Adrenal gland (tissue), 12 donors: Measurements from ENCODE around the gene PTGIS. TPM values are rescaled to one million over a fixed set of nuclear protein-coding genes. Genes with fewer than 3 reads are reported as not detected.
A peak's percentile ranks its signal among the peaks of the same experiment; 100 is the strongest.

Experiments used
- DNase-seq, 7 donors: peaks; one replicate each; pipeline ENCODE4 v3.0.0-alpha.2; 2019 to 2020
- H3K27ac ChIP-seq, 5 donors: fragments of 200-600 bp; sonication (generic) in 4 of 5; 1 replicate in 3 of 5; 2 replicates in 2 of 5; pipeline versions ENCODE4 v1.5.1 to v1.8.0; 2016 to 2020; ENCODE audit warnings: mild to moderate bottlenecking in 1 of 5
- H3K27me3 ChIP-seq: fragments of 200-600 bp; 2 replicates; pipeline ENCODE4 v1.8.0; 2021
- H3K36me3 ChIP-seq, 2 donors: fragments of 200-600 bp; replicated peaks in 1 of 2; 1 replicate in 1 of 2; 2 replicates in 1 of 2; pipeline versions ENCODE4 v1.5.1 to v1.8.0; 2018 to 2022
- H3K4me1 ChIP-seq, 2 donors: fragments of 200-600 bp; replicated peaks in 1 of 2; 1 replicate in 1 of 2; 2 replicates in 1 of 2; pipeline versions ENCODE4 v1.5.1 to v1.8.0; 2018 to 2021
- H3K4me3 ChIP-seq, 4 donors: fragments of 200-600 bp; sonication (generic) in 3 of 4; one replicate each; pipeline ENCODE4 v1.5.1; 2016 to 2018
- H3K9me3 ChIP-seq, 3 donors: fragments of 200-600 bp; sonication (generic) in 1 of 3; replicated peaks in 1 of 3; 1 replicate in 2 of 3; 2 replicates in 1 of 3; pipeline versions ENCODE4 v1.5.1 to v1.8.0; 2016 to 2021
- POLR2A ChIP-seq, 2 donors: fragments of 450-650 bp; IDR thresholded peaks; one replicate each; pipeline ENCODE4 v1.6.1; 2017; ENCODE audit warnings: antibody characterized with exemption in 2 of 2, mild to moderate bottlenecking in 2 of 2, moderate library complexity in 1 of 2
- WGBS, 4 donors: extraction: QIAGEN DNeasy Blood & Tissue Kit in 2 of 4; methylation state at CpG; one replicate each; pipeline versions ENCODE4 v1.1.5 to v1.1.7; 2013 to 2017; 5-methylcytosine and 5-hydroxymethylcytosine counted together
- intact Hi-C, 2 donors: fragments of 100-400 bp; cut with DNase I; formaldehyde crosslinking; loops; one replicate each; pipeline versions ENCODE4 v1.14.1 to v1.15.0; 2022 to 2023
- polyA plus RNA-seq, 3 donors: library from polyadenylated mRNA; stranded (reverse); fragments of 200-250 nt in 2 of 3; fragments of 350-450 nt in 1 of 3; fragmentation: Illumina TruSeq in 1 of 3; extraction: RNeasy Lipid Tissue Mini Kit (QIAGEN cat#74804) in 1 of 3; gene quantifications; one replicate each; pipeline ENCODE4 v1.2.3, GENCODE V29; 2013 to 2014
- total RNA-seq, 9 donors: library from RNA; depleted of rRNA in 4 of 9; stranded (reverse); fragments of >200 nt in 4 of 9; fragments of 120-200 nt in 1 of 9; fragmentation: NEBNext Ultra II Directional in 1 of 9; extraction: Animal tissue kit (Norgen Biotek cat#: 25700) in 1 of 9; gene quantifications; one replicate each; pipeline versions ENCODE4 v1.1.0 to v1.2.4, GENCODE V29; 2013 to 2023
- TF ChIP-seq, protein P1 (sequence below), 6 experiments: fragments of 450-650 bp in 4 of 6; fragments of 200-600 bp in 2 of 6; sonication (generic) in 1 of 6; IDR thresholded peaks; 1 replicate in 5 of 6; 2 replicates in 1 of 6; pipeline versions ENCODE4 v1.5.1 to v1.8.0; 2016 to 2021; ENCODE audit warnings: antibody characterized with exemption in 6 of 6, mild to moderate bottlenecking in 2 of 6, moderate library complexity in 1 of 6
- donor health status: healthy with polysubstance abuse.
- donor health status: Bipolar disorder and iron deficiency.
- donor health status: DM: yes; HTN: yes; CAD: no.
- donor health status: DM: no; HTN: no; CAD: no.
- donor health status: DM: no; HTN: no; CAD: no.
- donor health status: DM: yes; HTN: yes; CAD: no.

Gene PTGIS
- total and polyA plus RNA-seq, 12 donors, result 3.5 to 34.2 (median 8.0) TPM

- no peaks in the 10 kb centered on the region for H3K4me1 ChIP-seq
- no peak for DNase-seq
- intact Hi-C loops, result loop anchor here in 1 of 2 donors (10.0 kb wide), 1 partner anchor 315 kb away; no protein-coding TSS in a partner anchor
- no peaks in the 10 kb centered on the region for H3K36me3 ChIP-seq
- H3K27me3 ChIP-seq, result peaks cover 4% of the 10 kb centered on the region
- H3K9me3 ChIP-seq, result no peaks in the 10 kb centered on the region
- 87 to 94% (median 92%) methylated on average over 19 to 21 of the region's 21 CpGs for WGBS, 4 donors
- H3K27ac ChIP-seq, result no peak overlapping the region
- H3K4me3 ChIP-seq, result no peak overlapping the region
- TF ChIP-seq POLR2A (IDR thresholded peaks at IDR 0.05), result no peak
- TF ChIP-seq, protein P1, sequence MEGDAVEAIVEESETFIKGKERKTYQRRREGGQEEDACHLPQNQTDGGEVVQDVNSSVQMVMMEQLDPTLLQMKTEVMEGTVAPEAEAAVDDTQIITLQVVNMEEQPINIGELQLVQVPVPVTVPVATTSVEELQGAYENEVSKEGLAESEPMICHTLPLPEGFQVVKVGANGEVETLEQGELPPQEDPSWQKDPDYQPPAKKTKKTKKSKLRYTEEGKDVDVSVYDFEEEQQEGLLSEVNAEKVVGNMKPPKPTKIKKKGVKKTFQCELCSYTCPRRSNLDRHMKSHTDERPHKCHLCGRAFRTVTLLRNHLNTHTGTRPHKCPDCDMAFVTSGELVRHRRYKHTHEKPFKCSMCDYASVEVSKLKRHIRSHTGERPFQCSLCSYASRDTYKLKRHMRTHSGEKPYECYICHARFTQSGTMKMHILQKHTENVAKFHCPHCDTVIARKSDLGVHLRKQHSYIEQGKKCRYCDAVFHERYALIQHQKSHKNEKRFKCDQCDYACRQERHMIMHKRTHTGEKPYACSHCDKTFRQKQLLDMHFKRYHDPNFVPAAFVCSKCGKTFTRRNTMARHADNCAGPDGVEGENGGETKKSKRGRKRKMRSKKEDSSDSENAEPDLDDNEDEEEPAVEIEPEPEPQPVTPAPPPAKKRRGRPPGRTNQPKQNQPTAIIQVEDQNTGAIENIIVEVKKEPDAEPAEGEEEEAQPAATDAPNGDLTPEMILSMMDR (IDR thresholded peaks at IDR 0.05), result no peak
These were observed 28.3 kb downstream of the PTGIS start for GRCh38 chr20:49539481-49540231.

- Histone ChIP-seq H3K36me3 (no peaks in the 10 kb centered on the region), H3K27me3 (peaks cover 4% of the 10 kb centered on the region), H3K4me3 (no peak overlapping the region), H3K4me1 (no peaks in the 10 kb centered on the region), H3K27ac (no peak overlapping the region), H3K9me3 (no peaks in the 10 kb centered on the region)
- DNase-seq, result no peak
- 76 to 91% (median 86%) methylated on average over 3 of the region's 3 CpGs for WGBS, 4 donors
- TF ChIP-seq POLR2A (IDR thresholded peaks at IDR 0.05), result no peak
- TF ChIP-seq, protein P1 (IDR thresholded peaks at IDR 0.05), result no peak
- intact Hi-C loops, result no loop called here
These were observed 29.0 kb downstream of the PTGIS start for GRCh38 chr20:49538950-49539349.

- Histone ChIP-seq H3K4me3 (no peak overlapping the region), H3K9me3 (no peaks in the 10 kb centered on the region), H3K27me3 (peaks cover 4% of the 10 kb centered on the region), H3K4me1 (no peaks in the 10 kb centered on the region), H3K36me3 (no peaks in the 10 kb centered on the region), H3K27ac (no peak overlapping the region)
- TF ChIP-seq, protein P1 (IDR thresholded peaks at IDR 0.05), result peak; percentile 59 to 77 (median 70)
- no peak for TF ChIP-seq POLR2A (IDR thresholded peaks at IDR 0.05)
- WGBS, 4 donors, result 0 to 3% (median 1%) methylated on average over 3 of the region's 3 CpGs
- DNase-seq, result peak; percentile 38 to 74 (median 44)
- intact Hi-C loops, result loop anchor here (5.0 kb wide), 1 partner anchor 202 kb away; no protein-coding TSS in a partner anchor
These were observed 33.7 kb downstream of the PTGIS start for GRCh38 chr20:49534255-49534712.

DNA sequence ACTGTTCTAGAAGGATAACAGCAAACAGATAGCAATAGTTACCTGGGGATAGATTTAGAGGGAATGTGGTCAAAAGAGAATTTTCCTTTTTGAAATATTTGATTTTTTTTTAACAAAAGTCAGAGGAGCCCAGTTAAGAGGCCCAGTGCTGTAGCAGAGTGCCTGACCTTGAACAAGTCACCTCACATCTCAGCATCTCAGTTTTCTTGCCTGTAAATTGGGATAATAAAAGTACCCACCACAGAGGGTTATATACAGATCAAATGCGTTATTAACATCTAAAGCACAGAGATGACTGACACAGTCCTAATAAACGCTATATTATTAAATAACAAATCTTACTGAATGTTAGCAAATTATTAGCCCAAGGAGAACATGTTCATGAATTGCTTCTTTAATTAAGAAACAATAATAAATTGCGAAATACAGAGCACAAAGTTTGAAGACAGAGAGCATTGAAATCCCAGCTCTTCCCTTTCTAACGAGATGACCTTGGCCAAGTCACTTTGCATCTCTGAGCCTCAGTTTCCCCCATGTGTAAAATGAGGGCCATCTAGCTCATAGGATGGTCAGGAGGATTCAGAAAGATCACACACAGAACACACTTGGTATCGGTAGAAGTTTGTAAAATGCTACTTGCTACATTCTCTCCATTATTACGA lies 35.5 kb downstream of the PTGIS start:
- WGBS, 4 donors, result 67 to 80% (median 75%) methylated on average over 4 to 6 of the region's 6 CpGs
- intact Hi-C loops, result loop anchor here (5.0 kb wide), 1 partner anchor 200 kb away; no protein-coding TSS in a partner anchor
- H3K36me3 ChIP-seq, result no peaks in the 10 kb centered on the region

More for the DNA sequence above, 35.5 kb downstream of the PTGIS start:
- no peaks in the 10 kb centered on the region for H3K4me1 ChIP-seq
- no peak for TF ChIP-seq POLR2A (IDR thresholded peaks at IDR 0.05)
- TF ChIP-seq, protein P1 (IDR thresholded peaks at IDR 0.05), result no peak
- H3K9me3 ChIP-seq, result no peaks in the 10 kb centered on the region
- H3K27me3 ChIP-seq, result peaks cover 1% of the 10 kb centered on the region
- DNase-seq, result no peak
- H3K27ac ChIP-seq, result no peak overlapping the region
- no peak overlapping the region for H3K4me3 ChIP-seq
